ENCODE measurements around the gene IL32.

DNA sequence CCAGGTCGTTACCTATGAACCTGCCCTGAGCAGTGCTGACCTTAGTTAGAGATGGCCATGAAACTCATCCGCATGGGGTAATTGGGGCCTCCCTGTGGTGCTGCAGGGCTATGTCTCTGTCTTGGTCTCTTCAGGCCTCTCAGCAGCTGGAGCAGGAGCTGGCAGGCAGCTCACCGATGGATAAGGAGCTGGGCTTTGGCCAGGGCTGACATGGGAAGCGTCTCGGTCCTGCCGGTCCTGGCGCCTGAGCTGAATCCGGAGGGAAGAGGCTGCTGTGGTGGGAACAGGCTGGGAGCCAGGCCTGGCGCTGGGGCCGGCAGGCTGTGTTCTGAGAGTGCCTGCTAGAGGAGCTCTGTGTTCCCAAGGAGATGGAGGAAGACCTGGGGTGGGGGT lies 10.1 kb downstream of the IL32 start:
- TF ChIP-seq, protein P1, sequence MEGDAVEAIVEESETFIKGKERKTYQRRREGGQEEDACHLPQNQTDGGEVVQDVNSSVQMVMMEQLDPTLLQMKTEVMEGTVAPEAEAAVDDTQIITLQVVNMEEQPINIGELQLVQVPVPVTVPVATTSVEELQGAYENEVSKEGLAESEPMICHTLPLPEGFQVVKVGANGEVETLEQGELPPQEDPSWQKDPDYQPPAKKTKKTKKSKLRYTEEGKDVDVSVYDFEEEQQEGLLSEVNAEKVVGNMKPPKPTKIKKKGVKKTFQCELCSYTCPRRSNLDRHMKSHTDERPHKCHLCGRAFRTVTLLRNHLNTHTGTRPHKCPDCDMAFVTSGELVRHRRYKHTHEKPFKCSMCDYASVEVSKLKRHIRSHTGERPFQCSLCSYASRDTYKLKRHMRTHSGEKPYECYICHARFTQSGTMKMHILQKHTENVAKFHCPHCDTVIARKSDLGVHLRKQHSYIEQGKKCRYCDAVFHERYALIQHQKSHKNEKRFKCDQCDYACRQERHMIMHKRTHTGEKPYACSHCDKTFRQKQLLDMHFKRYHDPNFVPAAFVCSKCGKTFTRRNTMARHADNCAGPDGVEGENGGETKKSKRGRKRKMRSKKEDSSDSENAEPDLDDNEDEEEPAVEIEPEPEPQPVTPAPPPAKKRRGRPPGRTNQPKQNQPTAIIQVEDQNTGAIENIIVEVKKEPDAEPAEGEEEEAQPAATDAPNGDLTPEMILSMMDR (IDR thresholded peaks at IDR 0.05) = no peak
- TF ChIP-seq POLR2A (IDR thresholded peaks at IDR 0.05) = no peak

All from thyroid gland (tissue), 4 donors.